Stimulated activated CD4-positive, alpha-beta T cell treated with anti-CD3 and anti-CD28 coated beads, Interleukin-4, amount 100 ng/mL, for 48 hours (primary cell): ENCODE results near the gene UBE2J1.

Experiments used
- DNase-seq, 2 donors: peaks; one replicate each; pipeline ENCODE4 v3.0.0-alpha.2; 2020; ENCODE audit warnings: low read depth in 2 of 2

The UBE2J1 gene

DNA sequence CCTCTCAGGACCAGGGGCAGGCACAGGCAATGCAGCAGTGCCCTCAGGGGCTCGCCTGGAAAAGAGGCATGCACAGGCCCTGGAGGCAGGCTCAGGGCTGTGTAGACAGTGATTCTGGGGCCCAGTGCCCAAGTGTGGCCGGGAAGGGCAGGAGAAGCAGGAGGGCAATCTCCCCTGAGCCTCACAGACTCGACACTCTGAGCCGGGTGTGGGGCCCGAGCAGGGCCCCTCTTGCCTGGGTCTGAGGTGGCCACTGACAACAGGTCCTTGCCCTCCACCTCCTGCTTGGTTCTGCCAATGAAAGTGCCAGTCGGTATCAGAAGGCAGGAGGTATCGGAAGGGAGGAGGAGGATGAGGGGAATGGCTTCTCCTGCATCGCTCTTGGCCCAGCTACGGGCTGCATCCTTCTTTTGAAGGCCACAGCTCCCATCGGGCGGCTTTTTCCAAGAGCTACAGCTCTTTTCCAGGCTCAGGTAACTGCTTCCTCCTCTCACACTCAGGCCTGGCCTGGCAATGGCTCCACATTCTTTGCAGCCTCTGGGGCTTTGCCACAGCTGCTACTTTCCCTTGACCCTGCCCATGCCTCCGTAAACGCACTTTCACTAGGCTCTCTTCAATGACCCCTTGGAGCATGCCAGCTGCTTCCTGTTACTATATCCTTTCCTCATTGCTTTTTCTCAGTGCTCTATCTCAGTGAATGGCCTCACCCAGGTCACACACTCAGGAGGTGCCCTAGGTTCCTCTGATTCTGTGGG lies 61.9 kb downstream of the UBE2J1 start:
- DNase-seq: no peak

DNA sequence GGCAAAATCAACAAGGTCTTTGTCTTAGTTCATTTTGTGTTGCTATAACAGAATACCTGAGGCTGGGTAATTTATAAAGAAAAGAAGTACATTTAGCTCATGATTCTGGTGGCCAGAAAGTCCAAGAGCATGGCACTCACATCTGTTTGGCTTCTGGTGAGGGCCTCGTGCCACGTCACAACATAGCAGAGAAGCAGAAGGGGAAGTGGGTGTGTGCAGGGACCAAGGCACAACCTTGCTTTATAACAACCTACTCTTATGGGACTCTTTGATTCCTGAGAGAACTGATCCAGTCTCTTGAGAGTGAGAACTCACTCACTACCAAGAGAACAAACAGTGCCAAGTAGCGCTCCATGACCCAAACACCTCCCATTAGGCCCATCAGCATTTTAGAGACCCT lies 62.8 kb downstream of the UBE2J1 start:
- no peak for DNase-seq

DNA sequence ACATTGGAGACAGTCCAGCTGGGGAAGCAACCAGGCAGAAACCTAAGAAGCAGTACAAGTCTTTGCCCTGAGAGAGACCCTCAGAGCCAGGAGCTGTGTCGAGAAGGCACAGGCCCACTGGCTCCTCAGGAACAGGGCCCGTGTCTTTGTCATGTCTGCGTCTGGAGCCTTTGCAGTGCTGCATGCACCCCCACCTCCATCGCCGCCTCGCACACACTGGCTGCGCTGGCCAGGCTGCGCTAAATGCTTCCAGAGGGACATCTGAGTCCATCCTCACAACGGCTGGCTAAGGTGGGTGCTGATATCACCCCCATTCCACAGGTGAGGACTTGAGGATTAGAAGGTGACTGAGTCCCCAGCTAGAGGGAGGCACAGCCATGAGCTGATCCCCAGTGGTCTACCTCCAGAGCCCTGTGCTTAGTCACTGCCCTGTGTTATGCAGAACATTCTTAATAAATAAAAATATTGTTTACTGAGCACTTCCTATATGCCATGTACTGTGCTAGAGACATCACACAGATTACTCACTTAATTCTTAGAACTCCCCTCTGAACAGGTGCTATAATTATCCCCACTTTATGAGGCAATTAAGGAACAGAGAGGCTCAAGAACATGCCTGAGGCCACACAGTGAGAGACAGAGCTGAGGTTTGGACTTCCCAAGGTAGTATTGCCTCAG lies 65.0 kb downstream of the UBE2J1 start:
- DNase-seq: no peak

DNA sequence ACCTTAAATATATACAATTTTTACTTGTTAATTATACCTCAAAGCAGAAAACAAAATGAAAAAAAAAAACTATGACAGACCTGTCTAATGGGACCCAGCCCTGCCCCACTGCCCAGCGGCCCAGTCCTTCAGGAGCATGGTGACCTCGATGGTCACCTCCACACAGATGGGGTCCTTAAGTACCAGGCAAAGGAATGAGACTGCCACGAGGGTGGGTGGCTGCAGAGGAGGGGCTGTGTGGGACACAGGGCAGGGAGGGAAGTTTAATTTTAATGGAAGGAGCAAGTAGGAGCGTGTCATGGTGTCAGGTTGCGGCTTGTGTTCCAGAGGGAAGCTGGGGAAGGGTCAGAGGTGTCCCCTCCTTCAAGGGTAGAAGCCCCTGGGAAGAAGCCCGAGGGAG lies 66.0 kb downstream of the UBE2J1 start:
- no peak for DNase-seq

DNA sequence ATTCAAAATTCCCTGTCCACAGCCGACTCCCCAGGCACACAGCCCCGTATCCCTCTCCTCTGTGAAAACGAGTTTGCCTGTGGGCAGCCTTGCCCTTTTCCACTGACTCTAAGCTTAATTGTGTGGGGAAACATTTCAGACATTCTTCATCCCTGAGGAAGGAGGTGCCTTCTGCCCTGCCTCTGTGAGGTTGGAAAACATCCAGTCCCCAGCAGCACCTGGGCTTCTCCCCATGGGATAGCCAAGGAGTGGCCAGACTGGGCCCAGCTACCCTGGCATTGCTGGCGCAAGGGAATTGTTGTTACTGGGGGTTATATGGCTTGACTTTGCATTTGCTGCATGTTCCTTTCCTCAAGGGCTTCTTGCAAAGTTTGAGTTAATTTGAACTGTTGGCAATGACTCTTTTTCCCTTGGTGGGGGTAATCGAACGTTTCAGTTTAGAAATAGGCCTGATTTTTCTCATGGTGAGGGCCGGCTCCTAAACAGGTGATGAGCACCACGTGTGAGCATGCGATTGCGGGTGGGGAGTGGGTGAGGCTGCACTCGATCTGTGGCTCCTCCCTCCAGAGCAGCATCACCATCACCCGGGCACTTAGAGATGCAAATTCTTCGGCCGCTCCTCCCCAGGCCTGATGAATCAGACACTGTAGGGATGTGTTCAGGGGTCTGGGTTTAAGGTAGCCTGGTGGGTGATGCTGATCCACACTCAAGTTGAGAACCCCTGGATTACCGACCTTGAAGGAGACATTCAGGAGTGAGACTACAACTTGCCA lies 67.4 kb downstream of the UBE2J1 start:
- no peak for DNase-seq

DNA sequence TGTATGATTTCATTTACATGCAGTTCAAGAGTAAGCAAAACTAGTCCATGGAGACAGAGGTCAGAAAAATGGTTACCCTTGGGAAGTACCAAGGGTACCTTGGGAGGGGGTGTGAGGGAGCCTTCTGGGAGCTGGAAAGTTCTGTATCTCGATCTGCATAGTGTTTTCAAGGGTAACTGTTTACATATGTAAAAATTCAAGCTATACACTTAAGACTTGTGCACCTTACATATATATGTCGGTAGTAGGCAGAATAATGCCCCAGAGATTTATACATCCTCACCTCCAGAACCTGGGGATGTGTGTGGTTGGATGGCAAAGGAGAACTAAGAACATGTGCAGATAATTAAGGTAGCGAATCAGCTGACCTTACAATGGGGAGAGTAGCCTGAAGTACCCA lies 68.4 kb downstream of the UBE2J1 start:
- no peak for DNase-seq

DNA sequence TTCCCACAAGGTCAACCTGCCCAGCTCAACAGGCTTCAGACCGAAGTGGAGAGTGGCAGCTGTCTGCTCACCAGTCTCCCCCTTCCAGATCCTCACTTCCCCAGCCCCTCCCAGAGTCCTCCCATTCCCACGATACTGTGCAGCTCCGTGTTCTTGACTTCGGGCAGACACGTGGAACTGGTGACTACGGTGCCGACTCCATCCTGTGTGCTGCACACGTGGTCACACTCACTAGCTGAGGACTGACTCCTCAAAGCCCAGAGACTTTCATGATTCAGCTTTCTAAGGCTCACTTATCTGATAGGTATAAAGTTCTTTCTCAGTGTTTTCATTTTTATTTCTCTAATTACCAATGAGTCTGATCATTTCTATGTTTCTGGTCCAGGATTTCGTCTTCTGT lies 69.8 kb downstream of the UBE2J1 start:
- no peak for DNase-seq

DNA sequence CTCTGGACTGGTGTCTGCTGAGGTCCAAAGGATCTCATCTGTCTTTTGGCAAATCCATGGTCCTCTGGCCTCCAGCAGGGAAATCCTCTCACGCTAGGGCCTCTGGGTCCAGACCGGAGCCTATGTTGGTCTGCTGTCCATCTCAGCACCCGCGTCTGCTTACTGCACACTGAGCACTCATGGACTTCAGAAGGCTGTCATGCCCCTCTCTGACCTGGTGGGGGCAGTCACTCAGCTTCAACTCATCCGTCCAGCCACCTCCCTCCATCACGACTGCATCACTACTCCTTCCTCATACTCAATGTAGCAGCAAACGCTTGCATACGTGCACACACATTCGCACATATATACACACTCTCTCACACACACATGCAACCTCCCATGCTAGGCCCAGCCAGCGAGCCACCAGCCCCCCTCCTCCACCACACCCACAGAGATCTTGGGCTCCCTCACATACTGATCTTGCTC lies 70.7 kb downstream of the UBE2J1 start:
- DNase-seq: peak; percentile 24 to 33

DNA sequence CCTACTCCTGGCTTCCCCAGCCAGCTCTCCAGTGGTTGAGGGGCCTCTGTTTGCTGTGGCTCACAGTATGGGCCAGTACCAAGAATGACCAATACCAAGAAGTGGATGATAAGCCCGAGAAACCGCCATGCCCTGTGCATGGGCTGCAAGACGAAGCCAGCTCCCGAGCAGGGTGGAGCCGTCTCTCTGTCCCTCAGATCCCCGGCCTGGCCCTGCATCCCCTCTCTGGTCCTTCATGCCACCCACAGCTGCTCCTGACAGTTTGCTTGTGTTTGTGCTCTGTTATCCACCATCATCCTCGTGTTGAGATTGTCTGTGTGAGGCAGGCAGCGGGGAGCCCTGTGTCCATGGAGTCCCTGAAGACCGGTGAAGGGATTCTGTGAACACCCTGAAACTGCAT lies 73.6 kb downstream of the UBE2J1 start:
- no peak for DNase-seq
